IPS-NIHi7 (cell line): ENCODE data around the gene FLT1.

Experiments used
- DNase-seq: peaks from one replicate; pipeline ENCODE4 v3.0.0; 2012; ENCODE audit warnings: mixed read lengths; ENCODE audit errors: extremely low spot score

Gene FLT1

GRCh38 chr13:28387740-28388501 is 107.0 kb downstream of the FLT1 start:
- no peak for DNase-seq

- no peak for DNase-seq
Measured at GRCh38 chr13:28385362-28385761, 109.6 kb downstream of the FLT1 start.

- no peak for DNase-seq
Measured at GRCh38 chr13:28384789-28385188, 110.1 kb downstream of the FLT1 start.

DNA sequence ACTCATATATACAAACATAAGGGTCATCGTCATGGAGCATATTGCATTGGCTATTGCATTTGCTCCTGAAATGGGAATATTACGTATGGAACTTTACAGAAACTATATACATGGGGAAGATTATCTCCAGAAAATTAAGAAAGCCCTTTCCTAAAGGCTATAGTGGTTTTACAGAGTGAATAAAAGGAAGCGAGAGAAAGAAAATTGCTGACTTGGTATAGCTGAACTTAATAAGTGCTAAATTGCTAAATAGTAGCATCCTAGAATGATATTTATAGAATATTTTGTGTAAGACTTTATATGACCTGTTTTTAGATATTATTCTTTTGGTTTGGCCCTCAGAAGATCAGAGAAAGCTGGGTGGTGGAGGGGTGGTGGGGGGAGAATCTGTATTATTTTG is 114.6 kb downstream of the FLT1 start:
- DNase-seq: no peak

GRCh38 chr13:28379371-28380083 is 115.4 kb downstream of the FLT1 start:
- DNase-seq: no peak

DNA sequence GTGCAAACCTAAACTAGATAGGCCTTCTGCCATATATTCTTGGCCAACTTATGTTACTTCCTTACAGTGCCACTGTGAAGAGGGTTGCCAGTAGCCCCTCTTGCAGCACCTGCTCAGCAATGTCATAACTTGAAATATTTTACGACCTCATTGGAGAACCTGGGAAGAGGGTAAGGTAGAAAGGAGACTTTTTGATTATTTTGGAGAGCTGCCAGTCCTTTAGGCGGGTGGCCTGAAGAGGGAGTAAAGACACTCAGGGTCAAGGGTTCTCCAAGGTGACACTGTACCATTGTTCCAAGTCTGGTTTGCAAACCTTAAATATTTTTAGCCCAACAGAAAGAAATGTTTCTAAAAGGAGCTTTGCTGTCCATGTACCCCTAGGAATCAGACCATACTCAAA is 118.3 kb downstream of the FLT1 start:
- peak; percentile 27 for DNase-seq

DNA sequence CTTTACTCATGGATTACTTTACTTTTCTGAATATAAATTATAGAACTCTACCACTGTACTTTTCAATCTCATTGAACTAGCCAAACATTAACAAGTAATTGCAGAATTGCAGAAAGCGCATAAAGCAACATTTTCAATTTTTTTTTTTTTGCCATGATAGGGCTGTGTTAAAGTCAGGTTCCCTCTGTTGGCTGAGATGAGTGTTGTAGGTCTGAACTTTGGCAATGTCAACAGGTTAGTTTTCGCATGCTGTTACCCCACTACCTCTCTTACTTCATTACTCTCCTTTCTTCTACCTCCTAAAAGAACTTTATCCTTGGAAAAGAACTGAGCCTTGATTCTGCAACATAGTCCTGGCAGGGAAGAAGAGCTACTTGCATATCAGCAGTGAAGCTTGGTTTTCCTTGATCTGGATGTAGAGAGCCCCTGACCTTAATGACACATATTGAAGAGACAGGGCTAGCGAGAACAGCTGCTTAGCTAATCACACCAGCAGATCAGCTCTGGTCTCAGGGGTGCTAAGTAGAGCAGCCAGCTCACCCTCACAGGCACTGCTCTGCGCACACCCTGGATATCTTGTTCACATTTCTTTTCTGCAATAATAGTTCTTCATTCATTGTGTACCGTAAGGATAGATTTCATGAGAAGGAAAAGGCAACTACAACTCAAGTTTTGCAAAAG is 119.5 kb downstream of the FLT1 start:
- DNase-seq: peak; percentile 27

GRCh38 chr13:28373810-28374209 is 121.1 kb downstream of the FLT1 start:
- DNase-seq: no peak

GRCh38 chr13:28370448-28370847 is 124.5 kb downstream of the FLT1 start:
- no peak for DNase-seq

DNA sequence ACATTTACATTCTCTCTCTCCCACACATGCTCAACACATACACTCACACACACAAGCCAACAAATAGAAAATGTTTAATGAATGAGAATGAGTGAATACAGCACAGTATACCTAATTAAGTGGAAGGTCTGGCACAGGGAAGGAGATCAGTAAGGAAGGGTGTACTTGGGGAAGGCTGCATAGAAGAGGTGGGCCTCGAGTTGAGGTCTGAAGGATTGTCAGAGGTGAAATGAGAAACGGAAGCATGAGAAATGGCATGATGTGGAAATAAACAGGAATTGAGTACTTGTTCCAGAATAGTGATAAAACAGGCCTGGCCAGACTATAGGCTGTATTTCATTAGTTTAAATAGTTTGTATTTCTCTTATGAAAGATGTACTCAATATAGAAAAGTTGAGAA is 136.2 kb downstream of the FLT1 start:
- DNase-seq: no peak

- DNase-seq: no peak
Measured at GRCh38 chr13:28357911-28358433, 137.0 kb downstream of the FLT1 start.

- no peak for DNase-seq
Measured at GRCh38 chr13:28357247-28357825, 137.6 kb downstream of the FLT1 start.

- no peak for DNase-seq
Measured at GRCh38 chr13:28356561-28357021, 138.3 kb downstream of the FLT1 start.

- peak; percentile 26 for DNase-seq
Measured at GRCh38 chr13:28355822-28356371, 139.0 kb downstream of the FLT1 start.

DNA sequence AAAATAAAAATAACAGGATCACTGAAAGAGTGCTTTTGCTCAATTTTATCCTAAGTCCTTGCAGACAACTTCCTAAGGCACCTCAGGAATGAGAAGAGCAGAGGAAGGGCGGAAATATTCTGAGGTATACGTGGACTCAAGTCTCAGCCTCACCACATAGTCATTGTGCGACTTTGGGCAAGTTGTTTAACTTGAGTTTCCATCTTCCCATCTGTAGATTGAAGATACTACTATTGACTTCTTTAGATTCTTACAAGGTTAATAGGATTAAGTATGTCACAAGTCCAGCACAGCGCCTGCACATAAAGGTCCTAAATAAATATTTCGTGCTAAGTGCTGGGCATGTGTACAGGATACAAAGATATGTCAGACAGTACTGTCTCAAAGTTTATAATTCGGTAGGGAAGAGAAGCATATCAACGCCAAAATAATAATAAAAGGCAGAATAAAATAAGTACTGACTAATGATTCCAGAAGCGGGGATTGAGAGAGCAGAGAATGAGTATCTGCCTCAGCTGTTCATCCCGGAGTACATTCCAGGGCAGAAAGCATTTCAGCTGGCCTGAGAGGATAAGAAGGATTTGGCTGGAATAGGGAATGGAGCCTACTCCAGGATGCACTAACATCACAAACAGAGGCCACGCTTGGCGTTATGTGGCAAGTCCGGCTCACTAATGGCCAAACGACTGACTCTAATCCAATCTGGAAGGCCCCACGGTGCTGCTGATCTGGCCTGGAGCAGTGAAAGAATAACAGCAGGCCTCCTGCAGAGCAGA is 139.7 kb downstream of the FLT1 start:
- DNase-seq: no peak

- DNase-seq: no peak
Measured at GRCh38 chr13:28353679-28354078, 141.2 kb downstream of the FLT1 start.

- no peak for DNase-seq
Measured at GRCh38 chr13:28349907-28350654, 144.8 kb downstream of the FLT1 start.

DNA sequence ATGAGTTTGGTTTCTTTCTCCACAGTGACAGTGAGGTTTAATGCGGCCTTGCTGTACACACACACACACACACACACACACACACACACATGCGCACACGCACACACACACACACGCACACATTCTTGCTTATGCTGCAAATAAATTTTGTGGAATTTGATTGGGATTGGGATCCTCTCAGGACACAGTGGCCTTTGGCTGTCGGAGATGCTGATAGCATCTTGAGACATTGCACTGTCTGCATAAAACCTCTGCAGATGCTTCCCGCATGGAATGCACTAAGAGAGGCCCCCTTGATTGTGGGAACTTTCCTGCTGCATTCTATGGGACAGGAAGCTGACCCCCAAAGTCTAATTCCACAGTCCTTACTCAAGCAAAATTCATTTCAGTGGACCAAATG is 145.6 kb downstream of the FLT1 start:
- DNase-seq: no peak

- no peak for DNase-seq
Measured at GRCh38 chr13:28347456-28348371, 147.2 kb downstream of the FLT1 start.
